AG04450 (cell line): ENCODE measurements around the gene SLC52A3. TPM values are rescaled to one million over a fixed set of nuclear protein-coding genes. Genes with fewer than 3 reads are reported as not detected.
"Not testable (repeated sequence)": the region's sequence is repeated elsewhere in the genome, so short reads cannot be mapped to it uniquely, and the experiment has no call there.

Experiments used
- CTCF ChIA-PET: fragments of 300-600, 350-600 bp; formaldehyde crosslinking; extraction: SDS; loops from one replicate; lab custom pipeline; 2022; ENCODE audit warnings: antibody characterized with exemption, inconsistent platforms; lab: Charles Lee
- POLR2A ChIA-PET: fragments of 350-600 bp; formaldehyde crosslinking; extraction: SDS; loops from one replicate; lab custom pipeline; 2021; ENCODE audit warnings: antibody characterized with exemption, inconsistent platforms; lab: Yijun Ruan, JAX
- DNase-seq: peaks from one replicate; pipeline ENCODE4 v3.0.0-alpha.2; 2011; ENCODE audit warnings: low read depth, low spot score
- H3K27ac ChIP-seq: one replicate; pipeline ENCODE4 v1.5.1; 2012; ENCODE audit warnings: low read depth, low read length, control low read depth
- H3K27me3 ChIP-seq: one replicate; pipeline ENCODE4 v1.6.0; 2012; ENCODE audit warnings: low read length; ENCODE audit not compliant: control insufficient read depth, insufficient read depth
- H3K4me3 ChIP-seq: 2 replicates; pipeline ENCODE4 v1.5.1; 2011; ENCODE audit warnings: mild to moderate bottlenecking, low read depth, low read length, control low read depth
- H3K9me3 ChIP-seq: 2 replicates; pipeline ENCODE4 v1.5.1; 2012; ENCODE audit warnings: low read length; ENCODE audit not compliant: control insufficient read depth, insufficient read depth
- CTCF ChIP-seq: IDR thresholded peaks from 2 replicates; pipeline ENCODE4 v1.5.1; 2011; ENCODE audit warnings: low read depth, low read length, control low read depth, inconsistent platforms
- polyA plus RNA-seq: library from polyadenylated mRNA; depleted of rRNA; stranded (reverse); fragments of >200 nt; gene quantifications from 2 replicates; pipeline ENCODE4 v1.2.3, GENCODE V29; 2011

The SLC52A3 gene
- polyA plus RNA-seq, 1 experiment, result not detected

GRCh38 chr20:805713-806112 is 37.4 kb upstream of the SLC52A3 start:
- ChIA-PET CTCF (interaction anchor here (0.9 to 1.3 kb wide), 2 partner anchors 10 to 101 kb away, joined by 3 to 6 read pairs; no protein-coding TSS in a partner anchor), POLR2A (no interaction called here)
- H3K9me3 ChIP-seq, result no peaks in the 10 kb centered on the region
- no peak overlapping the region for H3K4me3 ChIP-seq
- H3K27ac ChIP-seq, result no peak overlapping the region
- no peak for TF ChIP-seq CTCF
- no peak for DNase-seq
- H3K27me3 ChIP-seq, result no peaks in the 10 kb centered on the region

GRCh38 chr20:801678-802077 is 33.4 kb upstream of the SLC52A3 start:
- ChIA-PET CTCF (interaction anchor here (1.0 kb wide), 1 partner anchor 154 kb away, joined by 4 read pairs; no protein-coding TSS in a partner anchor), POLR2A (no interaction called here)
- Histone ChIP-seq H3K27ac (no peak overlapping the region), H3K4me3 (no peak overlapping the region), H3K27me3 (no peaks in the 10 kb centered on the region), H3K9me3 (no peaks in the 10 kb centered on the region)
- TF ChIP-seq CTCF, result no peak
- DNase-seq, result no peak

- H3K4me3 ChIP-seq, H3K9me3 ChIP-seq, H3K27ac ChIP-seq, POLR2A ChIA-PET, CTCF ChIA-PET, DNase-seq, H3K27me3 ChIP-seq: not testable (repeated sequence)
These were observed 31.7 kb upstream of the SLC52A3 start for GRCh38 chr20:800026-800425.

GRCh38 chr20:798746-799145 is 30.4 kb upstream of the SLC52A3 start:
- H3K27me3 ChIP-seq, H3K4me3 ChIP-seq, DNase-seq, H3K27ac ChIP-seq, H3K9me3 ChIP-seq, POLR2A ChIA-PET: not testable (repeated sequence)
- CTCF ChIA-PET, result interaction anchor here (0.6 kb wide), 1 partner anchor 152 kb away, joined by 4 read pairs; no protein-coding TSS in a partner anchor

- ChIA-PET POLR2A (no interaction called here), CTCF (interaction anchor here (0.5 kb wide), 1 partner anchor 56 kb away, joined by 4 read pairs; no protein-coding TSS in a partner anchor)
- H3K27me3 ChIP-seq, result no peaks in the 10 kb centered on the region
- H3K9me3 ChIP-seq, result peaks cover 3% of the 10 kb centered on the region; the same call in 1 of the 2 replicates
- no peak overlapping the region for H3K4me3 ChIP-seq
- TF ChIP-seq CTCF, result no peak
- H3K27ac ChIP-seq, result no peak overlapping the region
- no peak for DNase-seq
These were observed 28.6 kb upstream of the SLC52A3 start for GRCh38 chr20:796921-797320.

GRCh38 chr20:792248-792647 is 23.9 kb upstream of the SLC52A3 start:
- Histone ChIP-seq H3K27me3 (no peaks in the 10 kb centered on the region), H3K9me3 (peaks cover 3% of the 10 kb centered on the region; the same call in 1 of the 2 replicates), H3K4me3 (no peak overlapping the region), H3K27ac (no peak overlapping the region)
- DNase-seq, result no peak
- POLR2A ChIA-PET, result no interaction called here
- CTCF ChIA-PET, result no interaction called here
- no peak for TF ChIP-seq CTCF
